Adipocyte (in vitro differentiated cells): Measurements from ENCODE around the gene MCTP2.
"Not testable (repeated sequence)": the region's sequence is repeated elsewhere in the genome, so short reads cannot be mapped to it uniquely, and the experiment has no call there.

Experiments used
- DNase-seq: peaks from one replicate; pipeline ENCODE4 v3.0.0-alpha.2; 2015; ENCODE audit warnings: low read depth
- H3K27me3 ChIP-seq: replicated peaks from 2 replicates; pipeline ENCODE4 v1.7.0; 2013; ENCODE audit warnings: mild to moderate bottlenecking, low read length, moderate library complexity; ENCODE audit not compliant: control insufficient read depth, insufficient read depth
- H3K36me3 ChIP-seq: 2 replicates; pipeline ENCODE4 v1.7.0; 2013; ENCODE audit warnings: low read length, mild to moderate bottlenecking, moderate library complexity; ENCODE audit not compliant: control insufficient read depth, insufficient read depth, severe bottlenecking
- H3K4me1 ChIP-seq: 2 replicates; pipeline ENCODE4 v1.7.0; 2013; ENCODE audit warnings: mild to moderate bottlenecking, low read length, moderate library complexity; ENCODE audit not compliant: control insufficient read depth, insufficient read depth
- H3K4me3 ChIP-seq: 2 replicates; pipeline ENCODE4 v1.7.0; 2013; ENCODE audit warnings: mild to moderate bottlenecking, low read length, moderate library complexity
- H3K9ac ChIP-seq: 2 replicates; pipeline ENCODE4 v1.7.0; 2013; ENCODE audit warnings: mild to moderate bottlenecking, low read length, moderate library complexity
- H3K9me3 ChIP-seq: 2 replicates; pipeline ENCODE4 v1.7.0; 2013; ENCODE audit warnings: mild to moderate bottlenecking, low read length, moderate library complexity; ENCODE audit not compliant: control insufficient read depth

MCTP2 gene

GRCh38 chr15:94237903-94238302, 6.5 kb downstream of the MCTP2 start:
- H3K4me3 ChIP-seq: no peak overlapping the region
- no peaks in the 10 kb centered on the region for H3K27me3 ChIP-seq
- DNase-seq: no peak
- H3K9me3 ChIP-seq: no peaks in the 10 kb centered on the region
- H3K36me3 ChIP-seq: no peaks in the 10 kb centered on the region
- H3K4me1 ChIP-seq: peaks cover 29% of the 10 kb centered on the region
- no peak overlapping the region for H3K9ac ChIP-seq

GRCh38 chr15:94238539-94239118, 7.3 kb downstream of the MCTP2 start:
- H3K27me3 ChIP-seq: no peaks in the 10 kb centered on the region
- no peak for DNase-seq
- H3K9me3 ChIP-seq: no peaks in the 10 kb centered on the region
- H3K4me1 ChIP-seq: peaks cover 24% of the 10 kb centered on the region
- no peak overlapping the region for H3K4me3 ChIP-seq
- no peaks in the 10 kb centered on the region for H3K36me3 ChIP-seq
- no peak overlapping the region for H3K9ac ChIP-seq

DNA sequence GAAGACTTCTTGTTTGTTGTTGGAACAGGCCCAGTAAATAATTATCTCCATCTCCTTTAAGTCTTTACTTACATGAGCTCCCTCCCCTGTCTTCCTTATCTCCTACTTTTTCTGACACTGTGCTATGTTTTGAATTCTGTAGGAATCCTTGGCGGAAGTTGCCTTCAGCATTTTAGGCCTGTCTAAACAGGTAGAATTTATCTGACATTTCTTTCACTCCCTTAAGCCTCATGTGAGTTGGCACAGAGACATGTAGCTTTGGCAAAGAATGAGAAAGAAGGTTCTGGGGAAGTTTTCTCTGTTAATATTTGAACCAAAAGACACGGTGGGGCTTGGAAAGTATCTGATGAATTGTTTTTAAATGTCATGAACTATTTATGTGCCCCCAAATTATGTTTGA, 8.1 kb downstream of the MCTP2 start:
- Histone ChIP-seq H3K9me3 (no peaks in the 10 kb centered on the region), H3K9ac (no peak overlapping the region), H3K36me3 (no peaks in the 10 kb centered on the region), H3K4me1 (peaks cover 15% of the 10 kb centered on the region), H3K4me3 (no peak overlapping the region), H3K27me3 (no peaks in the 10 kb centered on the region)
- DNase-seq: no peak

GRCh38 chr15:94240480-94240879, 9.1 kb downstream of the MCTP2 start:
- no peak for DNase-seq
- Histone ChIP-seq H3K36me3 (no peaks in the 10 kb centered on the region), H3K9ac (no peak overlapping the region), H3K4me3 (no peak overlapping the region), H3K27me3 (no peaks in the 10 kb centered on the region), H3K9me3 (no peaks in the 10 kb centered on the region), H3K4me1 (peaks cover 6% of the 10 kb centered on the region)

GRCh38 chr15:94242257-94242656, 10.9 kb downstream of the MCTP2 start:
- Histone ChIP-seq H3K4me3 (no peak overlapping the region), H3K4me1 (no peaks in the 10 kb centered on the region)
- no peak for DNase-seq

GRCh38 chr15:94243003-94243402, 11.6 kb downstream of the MCTP2 start:
- H3K36me3 ChIP-seq, H3K4me3 ChIP-seq: not testable (repeated sequence)

More at GRCh38 chr15:94242257-94242656, 10.9 kb downstream of the MCTP2 start:
- H3K9ac ChIP-seq: no peak overlapping the region
- H3K9me3 ChIP-seq: no peaks in the 10 kb centered on the region
- H3K36me3 ChIP-seq: no peaks in the 10 kb centered on the region
- H3K27me3 ChIP-seq: no peaks in the 10 kb centered on the region

DNA sequence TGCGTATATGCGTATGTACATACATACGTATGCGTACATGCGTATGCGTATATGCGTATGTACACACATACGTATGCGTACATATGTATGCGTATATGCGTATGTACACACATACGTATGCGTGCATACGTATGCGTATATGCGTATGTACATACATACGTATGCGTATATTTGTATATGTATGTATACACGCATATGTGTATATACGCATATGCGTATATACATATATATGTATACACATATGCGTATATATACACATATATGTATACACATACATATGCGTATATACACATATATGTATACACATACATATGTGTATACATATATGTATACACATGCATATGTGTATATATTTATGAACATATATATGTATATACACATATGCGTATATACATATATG, 12.1 kb downstream of the MCTP2 start:
- Histone ChIP-seq H3K4me3 (no peak overlapping the region), H3K27me3 (no peaks in the 10 kb centered on the region), H3K36me3 (no peaks in the 10 kb centered on the region), H3K4me1 (no peaks in the 10 kb centered on the region), H3K9me3 (no peaks in the 10 kb centered on the region), H3K9ac (no peak overlapping the region)
- no peak for DNase-seq

More at GRCh38 chr15:94243003-94243402, 11.6 kb downstream of the MCTP2 start:
- not testable (repeated sequence) for H3K9me3 ChIP-seq, DNase-seq, H3K9ac ChIP-seq, H3K4me1 ChIP-seq, H3K27me3 ChIP-seq

- Histone ChIP-seq H3K9me3 (no peaks in the 10 kb centered on the region), H3K4me1 (no peaks in the 10 kb centered on the region), H3K9ac (no peak overlapping the region), H3K27me3 (no peaks in the 10 kb centered on the region), H3K4me3 (no peak overlapping the region), H3K36me3 (no peaks in the 10 kb centered on the region)
- no peak for DNase-seq
Observed at GRCh38 chr15:94246016-94246415, 14.7 kb downstream of the MCTP2 start.

DNA sequence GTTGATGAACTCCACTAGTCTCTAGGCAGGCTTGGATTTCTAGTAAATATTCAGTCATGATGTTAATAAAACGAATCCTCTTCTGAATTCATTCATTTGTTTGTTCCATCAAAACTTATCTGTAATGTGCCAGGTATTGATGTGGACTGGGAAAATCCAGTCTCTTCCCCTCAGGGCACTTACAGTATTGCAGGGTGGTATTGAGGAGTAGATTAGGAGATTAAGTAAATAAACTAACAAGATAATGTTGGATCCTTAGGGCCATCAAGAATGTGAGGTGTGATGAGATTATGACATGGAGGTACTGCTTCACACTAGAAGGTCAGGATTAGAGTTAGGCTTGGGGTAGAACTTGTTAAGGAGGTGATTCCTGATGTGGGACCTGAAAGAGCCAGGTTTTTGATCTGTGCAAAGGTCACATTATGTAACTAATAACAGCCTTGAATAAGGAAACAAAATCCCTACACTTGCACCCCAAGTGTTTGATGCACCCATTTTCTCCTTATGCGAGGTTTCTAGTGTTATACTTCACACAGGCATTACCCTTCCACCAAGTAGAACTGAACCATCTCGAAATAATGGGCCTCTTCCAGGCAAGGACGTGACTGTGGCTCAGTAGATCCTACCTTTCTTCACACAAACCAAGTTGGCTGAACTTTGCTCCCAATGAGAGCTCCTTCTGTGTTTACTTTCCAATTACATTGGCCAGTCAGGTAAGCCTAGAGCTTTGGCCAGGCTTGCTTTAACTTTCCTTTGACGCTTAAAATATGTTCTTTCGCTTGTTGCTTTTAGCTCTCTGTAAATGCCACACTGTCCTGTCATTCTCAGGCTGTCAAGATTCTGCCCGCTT, 16.7 kb downstream of the MCTP2 start:
- no peak overlapping the region for H3K9ac ChIP-seq
- no peak overlapping the region for H3K4me3 ChIP-seq
- no peaks in the 10 kb centered on the region for H3K9me3 ChIP-seq
- no peaks in the 10 kb centered on the region for H3K27me3 ChIP-seq
- no peak for DNase-seq
- no peaks in the 10 kb centered on the region for H3K4me1 ChIP-seq
- no peaks in the 10 kb centered on the region for H3K36me3 ChIP-seq

DNA sequence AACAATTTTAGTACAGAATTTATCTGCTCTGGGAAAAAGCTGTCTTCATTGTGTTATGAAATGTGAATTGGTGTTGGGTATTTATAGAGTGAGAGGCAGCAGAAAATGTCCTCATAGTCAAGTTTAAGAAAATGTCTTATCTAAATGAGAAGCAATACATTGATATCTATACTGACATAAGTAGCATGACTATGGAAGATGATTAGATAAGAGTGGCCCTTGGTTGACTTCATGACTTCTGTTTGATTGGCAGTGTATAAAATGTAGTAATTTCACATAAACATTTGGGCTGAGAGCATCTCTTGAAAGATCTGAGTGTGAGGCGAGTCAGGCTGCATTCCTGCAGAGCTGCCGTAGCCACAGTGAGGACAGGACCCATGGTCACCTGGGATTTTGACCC, 19.4 kb downstream of the MCTP2 start:
- Histone ChIP-seq H3K27me3 (no peaks in the 10 kb centered on the region), H3K9me3 (no peaks in the 10 kb centered on the region), H3K9ac (no peak overlapping the region), H3K4me1 (peaks cover 7% of the 10 kb centered on the region), H3K4me3 (no peak overlapping the region), H3K36me3 (no peaks in the 10 kb centered on the region)
- DNase-seq: no peak

- Histone ChIP-seq H3K36me3 (no peaks in the 10 kb centered on the region), H3K27me3 (no peaks in the 10 kb centered on the region), H3K4me1 (peaks cover 13% of the 10 kb centered on the region), H3K4me3 (no peak overlapping the region), H3K9ac (no peak overlapping the region), H3K9me3 (no peaks in the 10 kb centered on the region)
- no peak for DNase-seq
Observed at GRCh38 chr15:94252223-94252766, 20.9 kb downstream of the MCTP2 start.
